GM12873 (cell line): ENCODE results near the gene LIN9.

Experiments used
- CTCF ChIP-seq: IDR thresholded peaks from 2 replicates; pipeline ENCODE4 v1.5.1; 2012; ENCODE audit warnings: low read depth, mild to moderate bottlenecking, moderate library complexity, low read length, control low read depth; ENCODE audit not compliant: insufficient read depth; ENCODE audit errors: missing control alignments

Gene LIN9

GRCh38 chr1:226308723-226309397 lies at the start of gene LIN9:
LIN9 (minus strand) TSS chr1:226309164; CDS start chr1:226309139, 25 bp downstream.
- TF ChIP-seq CTCF, result no peak

GRCh38 chr1:226357416-226357815 lies 48.5 kb upstream of the LIN9 start:
- TF ChIP-seq CTCF, result no peak

GRCh38 chr1:226355669-226356551 lies 46.9 kb upstream of the LIN9 start:
- TF ChIP-seq CTCF, result no peak

- TF ChIP-seq CTCF, result no peak
Observed at GRCh38 chr1:226355016-226355415, 46.1 kb upstream of the LIN9 start.

GRCh38 chr1:226353698-226354525 lies 44.9 kb upstream of the LIN9 start:
- TF ChIP-seq CTCF, result no peak

- TF ChIP-seq CTCF, result no peak
Observed at GRCh38 chr1:226351709-226352108, 42.7 kb upstream of the LIN9 start.

- TF ChIP-seq CTCF, result no peak
Observed at GRCh38 chr1:226350519-226350865, 41.5 kb upstream of the LIN9 start.
